GM18520 (cell line): ENCODE results near the gene SH2D7.

ENCODE experiments used
- ATAC-seq: cut with Tn5 transposase; IDR thresholded peaks from one replicate; pipeline ENCODE4 v1.9.1; 2021; ENCODE audit not compliant: unreplicated experiment

Gene SH2D7

GRCh38 chr15:78077871-78078210 lies 14.5 kb upstream of the SH2D7 start:
- ATAC-seq, result no peak

- ATAC-seq, result no peak
Observed at GRCh38 chr15:78079298-78080087, 12.9 kb upstream of the SH2D7 start.

GRCh38 chr15:78080088-78080460 lies 12.3 kb upstream of the SH2D7 start:
- ATAC-seq, result no peak

GRCh38 chr15:78082106-78082742 lies 10.1 kb upstream of the SH2D7 start:
- no peak for ATAC-seq

GRCh38 chr15:78082743-78083110 lies 9.6 kb upstream of the SH2D7 start:
- no peak for ATAC-seq

GRCh38 chr15:78083186-78083585 lies 9.2 kb upstream of the SH2D7 start:
- no peak for ATAC-seq

GRCh38 chr15:78083687-78084448 lies 8.5 kb upstream of the SH2D7 start:
- ATAC-seq, result no peak

GRCh38 chr15:78084449-78084750 lies 8.0 kb upstream of the SH2D7 start:
- ATAC-seq, result no peak

- no peak for ATAC-seq
Observed at GRCh38 chr15:78085928-78086327, 6.4 kb upstream of the SH2D7 start.

- ATAC-seq, result peak; percentile 37
Observed at GRCh38 chr15:78087951-78088772, 4.2 kb upstream of the SH2D7 start.

GRCh38 chr15:78088773-78089080 lies 3.6 kb upstream of the SH2D7 start:
- no peak for ATAC-seq

GRCh38 chr15:78090422-78091063 lies 1.8 kb upstream of the SH2D7 start:
- no peak for ATAC-seq

GRCh38 chr15:78093242-78094020 lies 1.1 kb downstream of the SH2D7 start:
- no peak for ATAC-seq

- ATAC-seq, result no peak
Observed at GRCh38 chr15:78097667-78098066, 5.3 kb downstream of the SH2D7 start.

GRCh38 chr15:78098131-78098755 lies 5.9 kb downstream of the SH2D7 start:
- no peak for ATAC-seq

- ATAC-seq, result no peak
Observed at GRCh38 chr15:78100886-78101285, 8.5 kb downstream of the SH2D7 start.

GRCh38 chr15:78101423-78102105 lies 9.2 kb downstream of the SH2D7 start:
- ATAC-seq, result no peak

GRCh38 chr15:78102211-78102610 lies 9.8 kb downstream of the SH2D7 start:
- ATAC-seq, result no peak

- ATAC-seq, result no peak
Observed at GRCh38 chr15:78102741-78103140, 10.4 kb downstream of the SH2D7 start.
